ENCODE measurements around the gene ZDHHC11B.
"Not testable (repeated sequence)": the region's sequence is repeated elsewhere in the genome, so short reads cannot be mapped to it uniquely, and the experiment has no call there.

The ZDHHC11B gene

GRCh38 chr5:766666-767431 is 17.7 kb downstream of the ZDHHC11B start:
- DNase-seq (ENCODE audit: low read depth): no peak

GRCh38 chr5:765948-766631 is 18.4 kb downstream of the ZDHHC11B start:
- no peak for DNase-seq (ENCODE audit: low read depth)

GRCh38 chr5:763998-764781 is 20.3 kb downstream of the ZDHHC11B start:
- DNase-seq (ENCODE audit: low read depth): no peak

- no peak for DNase-seq (ENCODE audit: low read depth)
These were observed 21.1 kb downstream of the ZDHHC11B start for GRCh38 chr5:763397-763796.

- DNase-seq (ENCODE audit: low read depth): not testable (repeated sequence)
These were observed 21.5 kb downstream of the ZDHHC11B start for GRCh38 chr5:762996-763395.

GRCh38 chr5:761854-762710 is 22.4 kb downstream of the ZDHHC11B start:
- DNase-seq (ENCODE audit: low read depth): no peak

- no peak for DNase-seq (ENCODE audit: low read depth)
These were observed 23.3 kb downstream of the ZDHHC11B start for GRCh38 chr5:761059-761771.

- DNase-seq (ENCODE audit: low read depth): no peak
These were observed 24.0 kb downstream of the ZDHHC11B start for GRCh38 chr5:760363-761058.

GRCh38 chr5:759781-760362 is 24.7 kb downstream of the ZDHHC11B start:
- no peak for DNase-seq (ENCODE audit: low read depth)

GRCh38 chr5:759111-759751 is 25.3 kb downstream of the ZDHHC11B start:
- DNase-seq (ENCODE audit: low read depth): peak; percentile 29

GRCh38 chr5:758698-759053 is 25.9 kb downstream of the ZDHHC11B start:
- no peak for DNase-seq (ENCODE audit: low read depth)

- DNase-seq (ENCODE audit: low read depth): no peak
These were observed 26.4 kb downstream of the ZDHHC11B start for GRCh38 chr5:757931-758697.

- DNase-seq (ENCODE audit: low read depth): no peak
These were observed 27.1 kb downstream of the ZDHHC11B start for GRCh38 chr5:757346-757930.

- DNase-seq (ENCODE audit: low read depth): no peak
These were observed 27.6 kb downstream of the ZDHHC11B start for GRCh38 chr5:756865-757345.

GRCh38 chr5:756171-756570 is 28.4 kb downstream of the ZDHHC11B start:
- DNase-seq (ENCODE audit: low read depth): no peak

GRCh38 chr5:754143-754632 is 30.3 kb downstream of the ZDHHC11B start:
- DNase-seq (ENCODE audit: low read depth): not testable (repeated sequence)

- DNase-seq (ENCODE audit: low read depth): not testable (repeated sequence)
These were observed 30.9 kb downstream of the ZDHHC11B start for GRCh38 chr5:753567-754142.
